ENCODE measurements around the gene ZDHHC3.
"Not testable (repeated sequence)": the region's sequence is repeated elsewhere in the genome, so short reads cannot be mapped to it uniquely, and the experiment has no call there.

ZDHHC3 gene

DNA sequence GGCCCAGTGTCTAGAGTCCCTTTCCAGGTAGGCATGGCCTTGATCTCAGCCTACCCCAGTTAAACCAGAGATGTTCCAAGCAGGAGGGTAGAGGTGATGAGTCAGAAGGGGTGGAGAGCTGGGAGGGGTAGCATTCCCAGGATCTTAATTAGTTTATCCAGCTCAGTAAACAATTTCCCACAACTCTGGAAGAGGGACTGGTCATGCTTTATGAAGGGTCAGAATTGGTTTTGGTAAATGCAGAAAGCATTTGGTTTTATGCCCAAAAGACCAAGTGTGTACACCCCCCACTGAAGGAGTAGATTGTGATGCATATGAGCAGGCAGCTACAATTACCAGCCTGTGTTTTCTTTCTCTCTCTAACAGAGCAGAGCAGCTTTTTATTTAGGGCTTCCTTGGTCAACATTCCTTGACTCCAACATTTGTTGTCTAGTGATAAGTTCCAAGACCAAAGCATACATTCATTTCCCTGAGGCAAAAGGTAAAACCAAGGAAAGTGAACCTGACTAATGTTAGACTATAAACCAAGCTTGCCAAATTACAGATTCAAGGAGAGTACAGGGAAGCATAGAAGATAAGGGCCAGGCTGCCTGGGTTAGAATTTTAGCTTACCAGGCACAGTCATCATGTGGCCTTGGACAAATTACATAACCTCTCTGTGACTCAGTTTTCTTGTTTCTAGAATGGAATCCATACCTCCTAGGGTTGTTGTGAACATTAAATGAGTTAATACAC lies 17.7 kb upstream of the ZDHHC3 start:
- no peak for DNase-seq

DNA sequence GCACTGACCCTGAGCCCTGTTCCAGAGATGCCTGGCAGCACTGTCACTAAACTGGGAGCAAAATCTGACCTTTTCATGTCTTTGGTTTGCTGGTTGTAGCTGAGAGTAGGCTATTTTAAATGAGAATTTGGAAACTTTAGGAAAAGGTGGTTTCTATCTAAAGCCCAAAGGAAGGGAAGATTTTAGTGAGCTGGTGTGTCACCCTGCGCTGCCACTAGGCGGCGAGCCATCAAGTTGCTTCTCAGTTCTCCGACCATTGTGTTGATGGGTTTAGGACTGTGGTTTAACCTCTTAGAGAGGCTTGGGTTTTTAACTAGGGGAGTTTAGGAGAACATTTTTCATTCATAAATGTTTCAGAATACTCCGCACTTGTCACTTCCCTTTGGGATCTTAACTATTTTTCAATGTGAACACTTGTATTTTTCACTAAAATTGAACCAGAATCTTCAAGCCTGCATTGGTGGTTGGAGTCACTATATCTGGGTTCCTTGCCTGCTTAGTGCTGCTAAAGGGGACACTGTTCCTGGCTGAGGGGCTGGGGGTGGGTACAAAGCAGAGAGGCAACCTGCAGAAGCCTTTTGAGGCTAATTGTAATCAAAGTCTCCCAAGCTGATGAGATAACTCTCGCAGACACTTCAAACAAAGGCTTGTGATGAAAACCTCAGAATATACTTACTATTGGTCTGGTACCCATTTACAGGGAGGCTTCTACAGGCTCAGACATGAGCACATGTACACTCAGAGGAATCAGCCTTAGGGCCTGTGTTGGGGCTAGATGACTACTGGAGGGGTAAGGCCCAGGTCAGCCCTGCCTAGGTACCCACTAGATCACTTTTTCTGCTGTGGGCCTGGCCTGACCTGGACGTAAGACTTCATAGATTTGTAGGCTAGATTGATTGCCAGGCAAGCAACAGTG lies 16.8 kb upstream of the ZDHHC3 start:
- no peak for DNase-seq

DNA sequence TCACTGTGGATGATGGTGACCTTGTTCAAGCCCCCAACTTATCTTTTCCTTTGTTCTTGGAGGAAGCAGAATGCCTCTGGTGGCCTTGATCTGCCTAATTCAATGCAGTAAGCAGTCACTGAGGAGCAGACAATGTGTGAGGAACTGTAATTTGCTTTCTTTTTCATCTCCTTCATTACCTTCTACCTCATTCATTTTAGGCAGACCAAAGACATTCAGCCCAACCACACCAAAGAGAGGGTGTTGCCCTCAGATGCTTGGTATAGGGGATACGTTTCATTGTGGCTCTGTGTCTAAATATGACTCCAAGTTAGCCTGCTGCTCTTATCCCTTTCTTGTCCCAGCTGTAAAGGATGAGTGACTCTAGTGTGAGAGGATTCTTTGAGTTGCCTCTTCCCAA lies 15.4 kb upstream of the ZDHHC3 start:
- DNase-seq: no peak

DNA sequence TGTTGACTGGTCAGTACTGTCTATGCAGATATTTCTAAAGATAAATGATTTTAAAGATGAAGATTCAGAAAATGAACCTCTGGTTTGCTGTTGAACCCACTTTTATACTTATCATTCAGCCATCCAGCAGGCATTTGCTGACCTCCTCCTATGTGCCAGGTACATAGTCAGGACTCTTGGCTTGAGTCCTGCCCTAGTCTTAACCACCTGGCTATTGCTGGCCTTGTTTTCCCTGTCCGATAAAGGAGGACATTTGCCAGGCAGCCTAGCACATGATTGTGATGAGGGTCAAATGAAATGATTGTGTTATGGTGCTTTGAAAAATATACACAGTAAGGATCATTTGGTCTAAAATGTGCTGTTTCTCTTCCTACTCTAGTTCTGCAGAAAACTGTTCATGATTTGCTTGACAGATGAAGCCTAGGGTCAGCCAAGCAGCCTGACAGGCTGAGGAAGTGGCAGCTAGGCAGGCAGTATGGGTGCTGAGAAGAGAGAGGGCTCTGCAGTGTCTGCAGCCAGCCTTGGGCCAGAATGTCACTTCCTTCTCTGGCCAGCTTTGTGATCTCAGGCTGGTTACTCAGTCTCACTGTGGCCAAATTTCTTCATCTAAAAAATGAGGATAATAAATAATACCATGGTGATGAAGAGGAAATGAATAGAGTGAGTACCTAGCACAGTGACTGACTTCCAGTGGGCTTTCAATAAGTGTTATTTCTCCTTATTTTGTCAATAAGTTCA lies 13.8 kb upstream of the ZDHHC3 start:
- no peak for DNase-seq

DNA sequence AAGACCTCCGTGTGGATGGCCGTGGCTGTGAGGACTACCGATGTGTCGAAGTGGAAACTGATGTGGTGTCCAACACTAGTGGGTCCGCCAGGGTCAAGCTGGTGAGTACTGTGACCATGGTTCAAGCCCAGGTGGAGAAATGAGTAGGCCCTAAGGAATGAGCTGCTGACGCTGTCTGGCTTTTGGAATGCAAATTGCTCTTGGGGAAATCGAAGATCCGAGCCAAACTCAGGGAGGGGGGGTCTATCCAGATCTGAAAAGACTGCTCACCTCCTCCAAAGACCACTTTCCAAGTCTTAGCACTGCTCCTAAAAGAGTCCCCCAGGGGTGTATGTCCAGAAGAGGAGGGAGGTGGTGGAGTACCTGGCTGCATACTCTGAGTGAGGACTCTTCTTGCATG lies 13.2 kb upstream of the ZDHHC3 start:
- DNase-seq: no peak

DNA sequence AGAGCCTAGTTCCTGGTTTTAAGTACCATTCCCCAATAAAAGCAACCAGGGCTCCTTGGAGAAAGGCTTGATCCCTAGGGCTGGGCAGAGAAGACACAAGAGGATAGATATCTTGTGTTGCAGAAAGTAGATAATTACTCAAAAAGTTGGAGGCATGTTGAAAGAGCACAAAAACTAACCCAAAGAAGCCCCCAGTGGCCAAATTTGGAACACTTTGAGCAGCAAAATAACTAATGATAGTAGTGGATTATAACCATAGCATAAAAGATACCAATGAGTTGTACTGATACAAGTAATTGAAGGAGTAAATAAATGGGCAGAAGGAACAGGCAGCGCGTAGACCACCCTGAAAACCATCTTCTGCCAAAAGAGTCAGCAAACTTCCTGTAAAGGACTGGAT lies 12.1 kb upstream of the ZDHHC3 start:
- DNase-seq: no peak

DNA sequence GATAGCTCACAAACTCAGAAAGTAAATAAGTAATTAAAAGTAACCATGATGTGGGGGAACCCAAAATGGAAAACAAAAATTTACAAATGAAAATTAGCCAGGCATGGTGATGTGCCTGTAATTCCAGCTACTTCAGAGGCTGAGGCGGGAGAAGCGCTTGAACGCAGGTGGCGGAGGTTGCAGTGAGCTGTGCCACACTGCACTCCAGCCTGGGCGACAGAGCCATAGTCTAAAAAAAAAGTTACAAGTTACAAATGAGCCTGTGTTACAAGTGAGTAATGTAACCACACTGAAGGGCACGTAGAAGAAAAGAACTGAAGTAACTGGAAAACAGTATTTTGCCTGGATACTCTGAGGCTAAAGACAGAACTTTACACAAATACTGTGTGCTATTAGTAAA lies 11.4 kb upstream of the ZDHHC3 start:
- DNase-seq: no peak

DNA sequence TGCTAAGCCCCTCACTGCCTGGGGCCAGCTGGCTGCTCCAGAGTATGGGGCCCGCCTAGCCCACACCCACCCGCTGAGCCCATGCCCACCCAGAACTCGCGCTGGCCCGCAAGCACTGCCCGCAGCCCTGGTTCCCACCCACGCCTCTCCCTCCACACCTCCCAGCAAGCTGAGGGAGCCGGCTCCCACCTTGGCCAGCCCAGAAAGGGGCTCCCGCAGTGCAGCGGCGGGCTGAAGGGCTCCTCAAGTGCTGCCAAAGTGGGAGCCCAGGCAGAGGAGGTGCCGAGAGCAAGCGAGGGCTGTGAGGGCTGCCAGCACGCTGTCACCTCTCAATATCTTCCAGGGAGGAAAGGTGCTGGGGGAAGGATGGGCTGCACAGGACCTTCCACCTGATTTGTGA lies 10.4 kb upstream of the ZDHHC3 start:
- not testable (repeated sequence) for DNase-seq

DNA sequence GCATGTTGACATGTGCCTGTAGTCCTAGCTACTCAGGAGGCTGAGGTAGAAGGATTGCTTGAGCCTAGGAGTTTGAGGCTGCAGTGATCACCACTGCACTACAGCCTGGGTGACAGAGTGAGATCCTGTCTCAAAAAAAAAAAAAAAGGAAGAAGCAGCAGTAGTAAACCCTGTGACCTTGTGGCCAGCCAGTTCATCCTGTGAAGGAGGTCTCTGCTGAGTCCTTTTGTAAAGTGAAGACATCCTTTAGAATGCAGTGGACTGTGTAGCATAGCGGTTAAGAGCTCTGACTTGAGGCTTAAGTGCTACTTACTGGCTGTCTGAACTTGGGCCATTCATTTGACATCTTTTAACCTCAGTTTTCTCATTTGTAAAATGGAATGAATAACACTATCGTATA lies 8.4 kb upstream of the ZDHHC3 start:
- DNase-seq: no peak

DNA sequence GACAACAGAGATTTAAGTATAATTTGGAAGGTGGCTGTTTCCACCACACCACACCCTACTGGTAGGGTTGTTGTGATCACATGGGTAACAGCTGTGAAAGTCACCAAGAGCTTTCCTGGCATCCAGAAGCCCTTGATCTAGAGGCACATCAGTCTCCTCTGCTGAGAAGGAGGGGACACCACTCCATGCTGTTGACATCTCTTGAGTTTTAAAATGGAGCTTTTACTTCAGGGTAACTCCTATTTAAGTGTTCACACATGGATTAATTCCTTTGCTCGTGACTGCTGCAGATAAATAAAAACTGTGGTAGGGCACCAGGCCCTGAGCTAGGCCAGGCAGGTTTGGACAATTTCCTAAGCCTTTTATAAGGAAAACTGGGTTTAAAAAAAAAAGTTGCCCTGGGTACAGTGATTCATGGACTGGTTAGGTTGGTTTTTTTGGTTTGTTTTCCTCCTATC lies 7.5 kb upstream of the ZDHHC3 start:
- no peak for DNase-seq

DNA sequence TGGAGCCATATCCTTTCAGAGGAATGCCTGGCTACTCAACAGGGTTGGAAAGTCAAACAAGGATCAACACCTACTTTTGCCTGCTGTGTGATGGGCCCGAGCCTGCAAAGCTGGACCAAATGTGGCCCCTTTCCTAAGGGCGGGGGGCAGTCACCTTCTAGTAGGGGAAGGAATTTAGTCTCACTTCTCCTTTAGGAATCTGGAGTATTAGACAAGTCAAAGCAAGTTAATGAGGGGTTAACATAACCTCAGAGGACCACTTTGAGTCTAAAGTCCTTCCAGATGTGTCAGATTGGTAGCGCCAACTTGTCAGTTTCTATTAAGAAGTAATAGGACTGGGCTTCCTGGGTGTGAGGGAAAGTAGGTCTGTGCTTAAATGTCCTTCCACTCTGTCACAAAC lies 6.8 kb upstream of the ZDHHC3 start:
- no peak for DNase-seq

DNA sequence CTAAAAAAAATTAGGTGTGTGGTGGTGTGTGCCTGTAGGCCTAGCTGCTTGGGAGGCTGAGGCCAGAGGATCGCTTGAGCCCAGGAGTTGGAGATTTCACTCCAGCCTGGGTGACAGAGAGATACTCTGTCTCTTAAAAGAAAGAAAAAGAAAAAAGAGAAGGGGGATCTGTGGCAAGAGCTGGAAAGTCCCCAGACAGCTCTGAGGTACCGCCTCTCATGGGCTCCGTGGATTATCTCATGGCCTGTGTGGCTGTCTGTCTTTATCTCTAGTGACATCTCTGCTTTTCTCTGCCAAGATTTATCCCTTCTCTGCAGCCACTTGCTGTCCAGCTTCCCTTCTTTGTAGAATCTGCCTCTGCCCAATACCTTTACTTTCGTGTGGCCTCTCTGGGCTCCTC lies 5.8 kb upstream of the ZDHHC3 start:
- no peak for DNase-seq

DNA sequence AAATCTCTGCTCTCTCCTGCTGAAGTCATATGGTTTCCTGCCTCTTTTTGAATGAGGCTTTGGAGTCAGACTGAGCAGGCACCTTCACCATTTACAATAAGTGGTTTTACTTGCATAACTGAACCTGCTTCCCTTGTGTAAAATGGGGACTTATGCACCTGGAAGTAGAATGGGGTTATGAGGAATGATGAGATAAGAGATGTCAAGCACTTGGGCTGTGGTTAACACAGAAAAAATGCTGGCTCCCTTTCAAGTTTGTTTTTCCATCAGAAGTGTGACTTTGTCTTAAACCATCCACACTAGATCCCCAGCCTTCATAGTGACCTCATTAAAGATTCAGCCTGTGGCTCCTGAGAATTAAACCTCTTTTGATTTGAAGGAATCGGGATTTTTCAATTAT lies 5.2 kb upstream of the ZDHHC3 start:
- DNase-seq: no peak

DNA sequence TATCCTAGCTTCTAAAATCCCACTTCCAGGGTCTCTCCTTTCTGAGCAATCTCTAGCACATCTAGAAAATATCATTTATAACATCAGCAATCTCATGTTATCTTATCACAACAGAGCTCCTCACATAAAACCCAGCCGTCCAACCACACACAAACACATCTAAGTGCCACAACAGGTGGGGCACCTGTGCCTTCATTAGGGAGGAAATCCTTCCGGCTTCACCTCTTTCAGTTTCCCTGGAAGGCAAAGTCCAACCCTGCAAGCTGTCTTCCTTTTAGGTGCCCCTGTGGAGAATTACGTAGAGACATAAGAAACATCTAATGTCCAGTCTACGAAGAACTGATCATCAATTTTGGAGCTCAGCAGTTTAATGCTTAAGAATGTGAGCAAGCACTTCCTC lies 1.6 kb downstream of the ZDHHC3 start:
- DNase-seq: no peak

DNA sequence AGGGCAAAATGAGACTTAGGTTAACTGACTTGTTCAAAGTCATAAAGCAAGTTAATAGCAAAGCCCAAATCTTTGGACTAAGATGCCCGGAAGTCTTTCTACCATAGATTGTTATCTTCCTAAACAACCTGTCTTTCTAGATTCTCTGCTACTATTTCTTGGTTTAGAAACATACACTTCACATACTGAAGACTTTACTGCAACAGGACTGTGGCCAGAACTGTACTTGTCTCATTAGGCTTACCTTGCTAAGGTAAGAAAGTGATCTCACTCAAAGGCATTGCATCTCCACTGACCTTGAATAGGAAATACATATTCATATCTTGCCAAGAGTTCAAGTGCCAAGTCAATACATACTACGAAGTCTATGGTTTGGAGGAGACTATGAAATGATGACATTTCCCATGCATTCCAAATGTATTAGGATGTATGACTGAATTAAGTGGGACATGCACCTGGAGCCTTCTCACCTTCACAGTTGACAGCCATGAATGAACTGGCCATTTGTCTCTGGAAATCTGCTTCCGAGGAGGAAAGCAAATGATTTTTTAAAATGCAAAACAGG lies 5.0 kb downstream of the ZDHHC3 start:
- no peak for DNase-seq

DNA sequence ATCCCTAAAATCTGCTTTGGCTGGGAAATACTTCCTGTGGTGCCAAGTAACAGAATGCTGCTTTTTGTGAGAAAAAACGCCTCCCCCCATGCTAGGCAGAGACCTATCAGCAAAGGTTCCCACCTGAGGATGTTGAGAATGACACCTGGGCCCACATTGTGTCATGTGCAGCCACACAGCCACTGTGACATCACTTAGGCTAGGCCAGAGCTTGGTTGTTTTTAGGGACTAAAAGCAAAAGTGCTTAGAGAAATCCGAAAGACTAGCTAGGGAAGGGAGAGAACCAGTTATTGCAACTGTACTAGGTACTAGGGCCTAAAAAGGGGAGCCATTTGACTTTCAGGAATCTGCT lies 6.2 kb downstream of the ZDHHC3 start:
- no peak for DNase-seq

DNA sequence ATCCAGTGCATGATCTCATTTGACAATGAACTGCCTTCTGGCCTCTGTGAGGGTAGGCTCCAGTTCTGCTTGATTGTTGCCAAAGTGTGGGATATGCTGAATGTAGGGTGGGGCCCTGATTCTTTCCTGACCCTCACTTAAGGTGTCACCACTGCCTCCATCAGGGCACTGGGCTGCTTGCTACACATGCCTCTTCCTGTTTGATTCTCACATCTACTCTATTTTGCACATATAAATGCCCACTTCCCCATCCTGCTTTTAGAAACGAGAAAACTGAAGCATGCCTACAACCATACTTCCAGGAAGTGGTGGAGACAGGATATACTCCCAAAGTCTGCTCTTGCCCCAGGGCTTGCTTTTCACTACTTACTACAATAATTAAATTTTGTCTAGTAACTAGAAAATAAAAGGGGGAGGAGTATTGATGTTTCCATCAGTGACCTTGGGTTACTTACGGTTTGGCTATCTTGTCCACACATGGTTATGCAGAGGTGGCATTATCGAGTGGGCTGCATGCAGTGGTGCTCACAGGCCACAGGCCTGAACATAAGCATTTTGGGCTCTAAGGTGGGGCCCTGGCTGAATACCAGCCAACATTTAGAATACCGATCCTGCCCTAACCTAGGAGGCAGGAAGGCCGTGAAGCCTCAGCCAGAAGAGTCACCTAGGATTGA lies 6.7 kb downstream of the ZDHHC3 start:
- DNase-seq: no peak

DNA sequence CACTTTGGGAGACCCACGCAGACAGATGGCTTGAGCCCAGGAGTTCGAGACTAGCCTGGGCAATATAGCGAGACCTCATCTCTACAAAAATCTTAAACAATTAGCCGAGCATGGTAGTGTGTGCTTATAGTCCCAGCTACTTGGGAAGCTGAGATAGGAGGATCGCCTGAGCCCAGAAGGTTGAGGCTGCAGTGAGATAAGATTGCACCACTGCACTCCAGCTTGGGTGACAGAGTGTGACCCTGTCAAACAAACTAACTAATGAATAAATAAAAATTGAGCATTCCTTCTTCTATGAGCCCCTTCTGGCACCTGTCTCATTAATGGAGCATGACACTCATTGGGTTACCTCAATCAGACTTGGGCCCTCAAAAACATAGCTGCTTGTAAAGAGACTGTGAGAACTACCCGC lies 7.5 kb downstream of the ZDHHC3 start:
- DNase-seq: no peak

DNA sequence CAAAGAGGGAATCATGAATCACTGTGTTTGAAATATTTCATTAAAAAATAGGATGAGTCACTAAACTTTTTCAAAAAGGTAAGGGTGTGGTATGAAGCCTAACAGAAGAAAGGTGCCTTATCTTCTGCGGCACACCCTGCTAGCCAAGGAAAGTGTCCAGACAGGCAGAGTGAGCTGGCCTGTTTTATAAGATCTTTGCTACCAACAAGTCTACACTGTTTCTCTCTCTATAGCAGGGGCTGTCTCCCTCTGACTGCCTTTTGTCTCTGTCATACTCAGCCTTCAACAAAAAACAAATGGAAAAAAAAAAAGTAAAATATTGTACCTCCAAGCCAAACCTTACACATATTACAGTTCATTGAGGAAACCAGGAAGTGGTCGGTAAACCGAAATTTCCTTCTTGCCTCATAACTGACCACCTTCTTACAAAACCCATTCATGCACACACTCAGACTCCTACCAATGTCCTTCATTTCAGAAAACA lies 9.1 kb downstream of the ZDHHC3 start:
- DNase-seq: no peak

DNA sequence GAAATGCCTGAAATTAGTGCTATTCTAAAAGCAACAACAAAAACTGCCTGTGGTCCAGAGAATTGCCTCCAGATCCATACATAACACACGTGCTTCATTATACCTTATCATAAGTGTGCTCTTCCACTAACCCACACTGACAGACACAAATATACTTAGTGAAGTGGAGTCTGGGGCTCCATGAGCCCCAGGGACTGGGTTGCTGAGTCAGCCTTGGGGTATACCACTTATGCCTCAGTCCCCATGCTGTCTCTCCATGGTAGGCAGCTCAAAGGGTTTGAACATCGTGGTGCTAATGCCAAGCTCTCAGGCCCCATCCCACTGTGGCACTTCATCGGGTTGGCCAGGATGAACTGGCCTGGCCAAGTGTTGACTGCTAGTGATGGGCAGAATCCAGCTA lies 10.8 kb downstream of the ZDHHC3 start:
- no peak for DNase-seq

DNA sequence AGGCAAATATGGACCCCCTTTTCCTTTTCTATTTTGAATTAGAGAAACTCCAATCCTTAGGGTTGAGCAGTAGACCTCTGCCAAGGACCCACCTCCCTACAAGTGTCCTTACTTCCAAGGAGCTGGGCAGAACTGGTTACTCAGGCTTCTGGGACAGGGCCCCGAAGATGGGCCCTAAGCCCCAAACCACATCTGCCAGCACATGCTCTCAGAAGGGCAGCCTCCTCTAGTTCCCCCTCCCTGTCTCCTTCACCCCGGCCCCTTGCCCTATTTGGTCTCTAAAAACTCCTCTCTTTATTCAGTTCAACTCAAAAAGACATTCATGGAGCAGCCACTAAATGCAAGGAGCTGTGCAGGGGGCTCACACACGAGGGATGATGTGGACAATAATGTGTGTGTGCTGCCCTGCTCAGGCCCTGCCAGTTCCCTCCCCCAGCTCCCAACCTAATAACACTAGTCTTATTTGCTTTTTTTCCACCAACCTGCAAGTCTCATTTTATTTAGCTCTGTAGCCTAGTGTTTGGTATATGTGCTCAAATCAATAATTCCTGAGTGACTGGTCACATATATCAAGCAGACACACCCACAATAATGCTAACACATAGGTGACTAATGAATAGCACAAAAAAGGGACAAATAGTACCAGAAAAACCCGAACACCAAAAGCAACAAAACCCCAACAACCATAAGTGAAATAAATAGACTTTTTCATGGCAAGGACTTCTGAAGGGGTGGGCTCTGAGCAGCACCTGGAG lies 12.2 kb downstream of the ZDHHC3 start:
- no peak for DNase-seq
